Posterior vena cava (tissue), 2 donors: Measurements from ENCODE around the gene CSNK1E. TPM values are rescaled to one million over a fixed set of nuclear protein-coding genes. Genes with fewer than 3 reads are reported as not detected.
"Not testable (repeated sequence)": the region's sequence is repeated elsewhere in the genome, so short reads cannot be mapped to it uniquely, and the experiment has no call there.

Experiments
- DNase-seq: peaks from one replicate; pipeline ENCODE4 v3.0.0-alpha.2; 2020; ENCODE audit warnings: low spot score
- intact Hi-C, 2 donors: fragments of 100-400 bp; cut with DNase I; formaldehyde crosslinking; loops; one replicate each; pipeline versions ENCODE4 v1.14.1 to v1.14.2; 2022 to 2023
- long read RNA-seq, 2 donors: library from polyadenylated mRNA; unstranded; transcript quantifications; one replicate each; pipeline ENCODE4 v2.0.0, GENCODE V29; 2020 to 2021
- total RNA-seq, 2 donors: library from RNA; stranded (reverse); fragmentation: NEBNext Ultra II Directional; extraction: Animal tissue kit (Norgen Biotek cat#: 25700); gene quantifications; one replicate each; pipeline ENCODE4 v1.2.1, GENCODE V29; 2021
- donor health status: DM: yes; HTN: yes; CAD: no.
- donor health status: DM: yes; HTN: yes; CAD: no.

Gene CSNK1E
- 10 to 100 TPM; 70.1 to 88.6 TPM for total RNA-seq
- long read RNA-seq, donor 1, transcript CSNK1E-203 (11 exons, 2,791 nt): major isoform, 7 of 32 reads
- long read RNA-seq, donor 1, partial matches to known transcripts: 4 of 32 reads
- long read RNA-seq, donor 1, other reads (novel, unspliced or antisense): 19 of 32 reads
- long read RNA-seq, donor 2, transcript CSNK1E-203 (11 exons, 2,791 nt): major isoform, 5 of 26 reads
- long read RNA-seq, donor 2, partial matches to known transcripts: 11 of 26 reads
- long read RNA-seq, donor 2, other reads (novel, unspliced or antisense): 6 of 26 reads

DNA sequence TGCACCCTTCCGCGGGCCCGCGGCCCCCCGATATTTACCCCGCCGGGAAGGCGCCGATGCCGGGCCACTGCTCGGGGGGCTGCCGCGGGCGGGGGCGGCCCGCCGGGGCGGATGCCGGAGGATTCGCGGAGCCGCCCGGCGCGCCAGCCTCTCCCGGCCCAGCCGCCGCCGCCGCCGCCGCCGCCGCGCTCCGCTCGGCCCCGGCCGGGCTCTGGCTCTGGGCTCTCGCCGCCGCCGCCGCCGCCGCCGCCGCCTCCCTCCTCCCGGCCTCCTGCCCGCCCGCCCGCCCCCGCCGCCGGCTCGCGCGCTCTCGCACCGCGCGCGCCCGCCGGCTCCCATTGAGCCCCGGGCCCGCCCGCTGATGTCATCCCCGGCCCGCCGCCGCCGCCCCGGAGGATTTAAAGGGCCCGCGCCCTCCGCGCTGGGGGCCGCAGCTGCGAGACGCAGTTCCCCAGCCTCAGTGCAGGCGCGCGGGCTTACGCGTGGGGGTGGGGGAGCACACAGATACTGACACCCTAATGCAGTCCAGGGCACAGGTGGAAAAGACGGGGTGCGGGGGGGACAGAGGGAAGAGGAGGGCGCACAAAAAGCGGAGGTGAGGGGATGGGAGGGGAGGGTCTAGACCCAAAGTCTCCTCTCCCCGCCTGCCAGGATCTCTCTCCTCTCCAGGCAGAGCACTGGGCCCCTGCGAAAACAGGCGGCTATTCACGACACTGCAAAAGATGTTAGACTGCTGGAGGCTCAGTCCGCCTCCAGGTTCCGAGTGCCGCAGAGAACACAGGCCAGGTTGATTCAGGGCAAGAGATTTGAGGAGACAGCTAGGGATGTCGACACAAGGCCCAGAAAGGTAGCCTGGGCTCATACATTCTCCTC, at the start of gene CSNK1E:
CSNK1E (minus strand) TSS at position 312 of the 873 bp plus-strand sequence. CDS start 3,276 bp downstream, outside the sequence.
- intact Hi-C loops: loop anchor here in 1 of 2 donors (10.0 kb wide), 1 partner anchor 113 kb away; the partner anchor contains the start of gene MAFF
- DNase-seq: peak; percentile 93

DNA sequence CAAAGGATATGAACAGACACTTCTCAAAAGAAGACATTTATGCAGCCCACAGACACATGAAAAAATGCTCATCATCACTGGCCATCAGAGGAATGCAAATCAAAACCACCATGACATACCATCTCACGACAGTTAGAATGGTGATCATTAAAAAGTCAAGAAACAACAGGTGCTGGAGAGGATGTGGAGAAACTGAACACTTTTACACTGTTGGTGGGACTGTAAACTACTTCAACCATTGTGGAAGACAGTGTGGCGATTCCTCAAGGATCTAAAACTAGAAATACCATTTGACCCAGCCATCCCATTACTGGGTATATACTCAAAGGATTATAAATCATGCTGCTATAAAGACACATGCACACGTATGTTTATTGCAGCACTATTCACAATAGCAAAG, 48.6 kb upstream of the CSNK1E start:
- DNase-seq, intact Hi-C loops: not testable (repeated sequence)

DNA sequence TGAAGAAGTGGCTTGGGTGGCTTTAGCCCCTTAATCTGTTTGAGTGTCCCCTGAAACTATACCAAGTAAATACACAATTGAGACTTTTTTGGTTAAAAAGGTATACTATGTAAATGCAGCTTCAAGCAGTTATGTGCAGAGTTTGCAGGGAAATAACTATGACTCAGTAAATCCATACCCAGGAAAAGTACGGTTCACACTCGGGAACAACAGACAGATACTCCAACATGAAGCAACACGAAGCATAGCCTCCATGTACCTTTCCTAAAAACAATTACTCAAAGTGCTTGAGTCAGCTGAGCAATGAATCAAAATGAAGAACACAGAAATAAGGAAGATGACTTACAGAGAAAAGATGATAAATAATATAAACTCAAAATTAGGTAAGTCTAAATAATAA, 47.9 kb upstream of the CSNK1E start:
- intact Hi-C loops, DNase-seq: not testable (repeated sequence)

DNA sequence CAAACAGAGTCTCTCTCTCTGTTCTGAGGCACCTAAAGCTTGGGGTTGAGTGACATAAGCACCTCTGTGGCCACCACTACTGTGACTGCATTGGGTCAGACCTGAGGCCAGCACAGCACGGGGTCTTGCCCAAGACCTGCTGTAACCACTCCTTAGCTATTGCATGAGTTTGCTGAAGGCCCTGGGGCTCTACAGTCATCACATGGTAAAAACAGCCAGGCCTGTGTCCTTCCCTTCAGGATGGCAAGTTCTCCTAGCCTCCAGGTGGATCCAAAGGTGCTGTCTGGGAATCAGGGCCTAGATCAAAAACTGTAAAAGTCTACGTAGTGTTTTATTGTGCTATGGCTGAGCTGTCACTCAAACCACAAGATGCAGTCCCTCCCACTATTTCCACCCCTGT, 43.3 kb upstream of the CSNK1E start:
- DNase-seq, intact Hi-C loops: not testable (repeated sequence)

DNA sequence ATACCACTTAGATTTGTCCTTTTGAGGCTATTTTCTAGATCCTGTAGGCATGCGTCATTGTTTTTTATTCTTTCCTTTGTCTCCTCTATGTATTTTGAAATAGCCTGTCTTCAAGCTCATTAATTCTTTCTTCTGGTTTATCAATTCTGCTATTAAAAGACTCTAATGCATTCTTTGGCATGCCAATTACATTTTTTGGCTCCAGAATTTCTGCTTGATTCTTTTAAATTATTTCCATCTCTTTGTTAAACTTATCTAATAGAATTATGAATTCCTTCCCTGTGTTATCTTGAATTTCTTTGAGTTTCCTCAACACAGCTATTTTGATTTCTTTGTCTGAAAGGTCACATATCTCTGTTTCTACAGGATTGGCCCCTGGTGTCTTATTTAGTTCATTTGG, 42.6 kb upstream of the CSNK1E start:
- intact Hi-C loops: loop anchor here (10.0 kb wide), 2 partner anchors 95 to 285 kb away; no protein-coding TSS in a partner anchor
- not testable (repeated sequence) for DNase-seq

DNA sequence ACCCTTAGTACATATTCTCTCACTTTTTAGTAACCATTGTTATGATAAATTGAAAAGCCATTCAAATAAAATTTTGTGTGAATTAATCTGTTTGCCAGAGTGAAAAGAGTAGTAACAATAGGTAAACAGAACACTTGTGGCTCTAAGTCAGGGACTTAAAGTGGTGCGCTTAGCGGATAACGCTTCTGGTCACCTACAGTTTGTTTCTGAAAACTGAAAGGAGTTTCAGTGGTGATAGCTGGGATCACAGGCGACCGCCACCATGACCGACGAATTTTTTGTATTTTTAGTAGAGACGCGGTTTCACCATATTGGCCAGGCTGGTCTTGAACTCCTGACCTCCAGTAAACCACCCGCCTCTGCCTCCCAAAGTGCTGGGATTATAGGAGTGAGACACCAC, 40.7 kb upstream of the CSNK1E start:
- DNase-seq: not testable (repeated sequence)
- intact Hi-C loops: loop anchor here (10.0 kb wide), 2 partner anchors 93 to 283 kb away; no protein-coding TSS in a partner anchor

DNA sequence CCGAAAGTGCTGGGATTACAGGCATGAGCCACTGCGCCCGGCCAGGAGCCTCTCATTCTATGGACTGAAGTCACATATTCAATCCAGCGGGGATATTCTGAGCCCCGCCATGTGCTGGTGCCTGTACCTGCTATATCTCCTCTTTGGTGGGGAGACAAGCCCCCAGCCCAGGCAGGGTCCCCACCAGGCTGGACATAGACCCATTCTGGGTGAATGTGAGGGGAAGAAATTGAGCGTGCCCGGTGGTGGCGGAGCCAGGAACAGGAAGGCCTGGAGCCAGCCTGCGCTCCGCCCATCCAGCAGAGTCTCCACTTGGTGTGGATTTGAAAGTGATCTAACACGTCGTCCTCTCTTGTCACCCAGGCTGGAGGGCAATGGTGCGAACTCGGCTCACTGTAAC, 38.0 kb upstream of the CSNK1E start:
- DNase-seq: no peak
- intact Hi-C loops: loop anchor here (10.0 kb wide), 2 partner anchors 90 to 280 kb away; no protein-coding TSS in a partner anchor

DNA sequence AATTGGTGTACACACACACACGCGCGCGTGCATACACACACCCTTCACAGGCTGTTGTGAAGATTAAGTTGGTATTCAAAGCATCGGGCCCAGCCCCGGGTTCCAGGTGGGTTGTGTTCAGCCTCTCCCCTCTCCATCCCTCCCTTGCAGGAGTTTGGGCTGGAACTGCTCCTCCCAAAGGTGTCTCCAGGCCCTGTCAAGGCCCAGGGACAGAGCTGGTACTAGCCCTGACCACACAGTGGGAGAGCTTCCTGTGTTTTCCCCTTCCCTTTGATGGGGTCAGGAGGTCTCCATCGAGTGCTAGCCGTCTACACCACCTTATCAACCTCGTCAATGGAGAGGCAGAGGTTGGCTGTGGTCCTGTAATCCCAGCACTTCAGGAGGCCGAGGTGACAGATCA, 36.5 kb upstream of the CSNK1E start:
- DNase-seq: peak; percentile 75
- intact Hi-C loops: loop anchor here (5.0 to 10.0 kb wide), 3 partner anchors 89 to 279 kb away; partner anchors contain the start of gene BAIAP2L2 (in 1 of the 2)

DNA sequence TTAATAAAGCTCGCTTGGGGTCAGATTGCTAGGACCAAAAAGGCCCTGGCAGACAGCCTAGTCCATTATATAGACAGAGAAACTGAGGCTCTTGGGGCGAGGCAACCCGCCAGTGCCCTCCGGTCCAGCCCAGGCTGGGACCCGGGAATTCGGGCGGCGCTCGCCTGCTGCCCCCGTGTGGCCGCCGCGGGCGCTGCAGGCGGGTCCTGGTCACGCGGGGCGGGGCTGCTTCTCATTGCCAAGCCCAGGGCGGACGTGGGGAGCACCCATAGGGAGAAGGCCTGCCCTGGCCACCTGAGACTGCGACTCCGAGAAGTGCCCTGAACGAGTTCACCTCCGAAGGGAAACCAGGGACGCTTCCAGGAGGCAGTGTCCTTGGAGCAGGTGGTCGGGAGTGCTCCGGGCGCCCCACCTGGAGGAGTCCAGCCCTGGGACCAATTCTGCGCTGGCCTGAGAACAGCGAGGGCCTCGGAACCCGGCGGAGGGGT, 36.0 kb upstream of the CSNK1E start:
- intact Hi-C loops: loop anchor here (5.0 to 10.0 kb wide), 3 partner anchors 88 to 278 kb away; partner anchors contain the start of gene BAIAP2L2 (in 1 of the 2)
- DNase-seq: peak; percentile 89

DNA sequence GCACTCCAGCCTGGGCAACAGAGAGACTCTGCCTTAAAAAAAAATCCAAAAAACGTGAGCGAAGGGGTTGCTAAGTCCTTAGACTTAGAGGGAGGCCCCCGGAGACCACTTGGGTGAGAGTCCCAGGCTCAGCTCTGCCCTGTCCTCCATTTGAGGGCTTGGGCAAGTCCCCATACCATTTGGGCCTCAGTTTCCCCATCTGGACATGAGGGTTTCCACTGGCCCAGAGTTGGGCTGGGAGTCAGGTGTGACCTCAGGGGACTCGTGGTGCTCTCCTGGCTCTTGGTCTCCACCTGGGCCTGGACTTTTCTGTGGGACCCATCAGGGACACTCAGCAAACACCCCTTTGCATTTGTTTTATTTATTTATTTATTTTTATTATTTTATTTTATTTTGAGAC, 35.2 kb upstream of the CSNK1E start:
- no peak for DNase-seq
- intact Hi-C loops: loop anchor here (5.0 to 10.0 kb wide), 3 partner anchors 88 to 278 kb away; partner anchors contain the start of gene BAIAP2L2 (in 1 of the 2)

DNA sequence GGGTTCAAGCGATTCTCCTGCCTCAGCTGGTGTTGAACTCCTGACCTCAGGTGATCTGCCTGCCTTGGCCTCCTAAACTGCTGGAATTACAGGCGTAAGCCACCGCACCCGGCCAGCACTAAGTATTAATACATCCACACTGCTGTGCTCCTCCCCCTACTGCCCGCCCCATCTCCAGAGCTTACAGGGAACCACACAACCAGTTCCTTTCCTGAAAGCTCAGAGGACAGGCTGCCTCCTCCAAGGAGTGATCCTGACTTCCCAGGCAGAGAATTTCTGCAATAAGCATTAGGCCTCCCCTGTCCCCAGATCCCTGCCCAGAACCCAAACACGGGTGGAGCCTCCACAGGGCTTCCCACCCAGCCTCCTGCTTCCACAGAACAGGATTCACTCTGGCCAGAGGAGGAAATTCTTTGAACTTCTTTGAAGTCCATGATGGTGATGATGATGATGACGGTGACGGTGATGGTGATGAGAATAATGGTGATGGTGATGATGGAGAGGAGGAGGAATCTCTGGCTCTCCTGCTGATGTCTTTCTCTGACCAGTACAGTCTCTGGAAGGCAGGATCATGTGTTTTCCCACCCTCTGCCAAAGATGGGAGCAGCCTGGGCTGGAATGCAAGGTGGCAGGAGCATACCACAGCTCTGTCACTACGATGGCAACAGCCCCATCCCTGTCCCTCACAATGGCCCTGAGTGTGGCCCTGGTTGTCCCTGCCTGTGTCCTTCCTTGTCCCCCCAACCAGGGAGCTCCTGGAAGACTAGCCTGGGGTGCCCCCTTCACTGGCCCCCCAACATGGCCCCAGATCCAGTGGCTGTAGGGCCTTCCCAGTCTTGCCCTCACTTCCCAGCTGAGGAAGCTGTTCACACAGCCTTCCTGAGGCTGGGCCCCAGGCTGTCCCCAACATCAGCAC, 33.5 kb upstream of the CSNK1E start:
- DNase-seq: no peak
- intact Hi-C loops: loop anchor here (5.0 to 10.0 kb wide), 3 partner anchors 86 to 276 kb away; partner anchors contain the start of gene BAIAP2L2 (in 1 of the 2)

DNA sequence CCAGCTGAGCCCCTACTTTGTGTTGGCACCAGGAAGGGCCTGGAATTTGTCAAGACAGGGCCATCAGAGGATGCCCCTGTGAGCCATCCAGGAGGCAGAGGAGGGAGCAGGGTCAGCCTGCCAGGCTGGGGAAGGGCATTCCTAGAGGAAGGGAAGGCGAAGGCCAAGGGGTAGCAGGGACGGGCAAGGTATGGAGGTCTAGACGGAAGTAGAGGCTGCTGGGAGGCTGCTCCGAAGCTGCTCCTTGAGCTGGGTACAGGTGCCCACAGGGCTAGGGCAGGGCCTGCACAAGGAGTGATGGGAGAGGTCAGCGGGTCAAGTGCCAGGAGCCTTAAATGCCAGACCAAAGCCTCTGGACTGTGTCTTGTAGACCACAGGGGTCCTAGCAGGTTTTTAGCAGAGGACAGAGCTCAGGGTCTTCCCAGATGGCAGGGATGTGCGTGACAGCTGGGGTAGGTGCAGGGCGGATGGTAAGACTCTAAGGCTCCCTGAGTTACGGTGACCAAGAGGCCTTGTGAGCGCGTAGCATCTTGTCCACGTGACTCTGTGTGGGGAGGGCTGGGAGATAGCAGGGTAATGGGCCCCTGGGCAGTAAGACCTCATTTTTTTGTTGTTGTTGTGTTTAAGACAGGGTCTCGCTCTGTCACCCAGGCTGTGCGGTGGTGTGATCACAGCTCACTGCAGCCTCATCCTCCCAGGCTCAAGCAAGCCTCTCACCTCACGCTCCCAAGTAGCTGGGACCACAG, 31.7 kb upstream of the CSNK1E start:
- intact Hi-C loops: no loop called here
- DNase-seq: peak; percentile 58

DNA sequence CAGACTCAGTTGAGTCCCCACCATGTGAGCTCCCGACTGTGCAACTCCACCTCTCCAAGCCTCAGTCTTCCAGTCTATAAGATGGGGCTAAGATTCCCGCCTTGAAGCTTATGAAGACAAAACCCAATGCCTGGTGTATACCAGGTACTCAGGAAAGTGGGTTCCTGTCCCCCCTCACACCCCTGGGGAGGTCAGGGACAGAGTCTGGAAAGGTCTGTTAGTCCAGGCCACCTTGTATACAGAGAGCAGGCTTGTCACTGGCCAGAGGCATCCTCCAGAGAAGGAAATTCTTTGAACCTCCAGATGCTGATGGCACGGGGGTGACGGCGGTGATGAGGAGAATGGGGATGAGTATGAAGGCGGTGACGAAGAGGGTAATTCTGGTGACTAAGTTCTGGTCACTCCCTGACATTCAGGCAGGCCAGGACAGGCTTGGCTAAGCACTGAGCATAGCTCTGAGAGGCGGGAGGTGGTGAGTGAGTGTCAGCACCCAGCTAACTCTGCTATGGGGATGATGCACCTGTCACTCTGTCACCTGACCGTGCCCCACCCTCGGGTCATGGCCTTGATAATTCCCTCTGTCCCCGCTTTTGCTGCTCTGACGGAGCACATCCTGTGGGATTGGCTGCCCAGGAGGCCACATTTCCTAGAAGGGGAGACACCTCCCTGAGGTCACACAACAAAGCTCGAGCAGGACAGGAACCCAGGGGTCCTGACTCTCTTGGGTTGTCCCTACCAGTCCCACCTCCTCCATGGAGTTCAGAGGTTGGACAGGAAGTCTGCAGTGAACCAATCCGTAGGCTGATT, 30.9 kb upstream of the CSNK1E start:
- intact Hi-C loops: no loop called here
- DNase-seq: peak; percentile 46

DNA sequence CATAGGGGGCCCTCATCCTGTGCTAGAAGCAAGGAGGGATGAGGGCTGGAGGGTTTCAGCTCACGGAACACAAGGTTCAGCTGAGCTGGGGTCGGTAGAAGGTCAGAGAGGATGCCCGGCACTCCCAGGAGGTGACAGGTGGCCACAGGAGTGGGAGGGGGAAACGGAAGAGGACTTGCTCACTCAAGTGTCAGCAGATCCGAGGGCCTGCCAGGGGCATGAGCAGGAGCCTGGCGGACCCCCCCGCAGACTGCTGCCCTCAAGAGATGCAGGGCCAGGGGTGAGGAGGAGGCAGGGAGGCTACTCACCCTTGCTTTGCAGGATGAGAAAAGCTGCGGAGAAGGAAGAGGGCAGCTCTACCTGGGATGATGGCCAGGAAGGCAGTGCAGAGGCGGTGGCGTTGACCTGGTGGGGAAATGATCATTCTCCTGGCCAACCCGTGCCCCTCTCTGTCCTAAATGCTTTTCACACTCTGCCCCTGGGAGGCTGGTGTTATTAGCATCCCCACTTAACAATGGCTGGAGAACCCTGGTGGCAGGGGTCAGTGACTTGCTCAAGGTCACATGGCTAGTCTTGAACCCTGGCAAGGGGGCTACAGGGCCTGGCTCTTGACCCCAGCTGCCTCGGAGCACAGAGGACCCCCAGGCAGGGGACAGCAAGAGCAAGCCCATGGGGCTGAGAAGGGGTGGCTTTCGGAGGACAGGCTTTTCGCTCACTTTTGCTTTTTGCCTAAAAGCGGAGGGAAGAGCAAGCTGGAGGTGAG, 30.1 kb upstream of the CSNK1E start:
- DNase-seq: peak; percentile 68
- intact Hi-C loops: no loop called here

DNA sequence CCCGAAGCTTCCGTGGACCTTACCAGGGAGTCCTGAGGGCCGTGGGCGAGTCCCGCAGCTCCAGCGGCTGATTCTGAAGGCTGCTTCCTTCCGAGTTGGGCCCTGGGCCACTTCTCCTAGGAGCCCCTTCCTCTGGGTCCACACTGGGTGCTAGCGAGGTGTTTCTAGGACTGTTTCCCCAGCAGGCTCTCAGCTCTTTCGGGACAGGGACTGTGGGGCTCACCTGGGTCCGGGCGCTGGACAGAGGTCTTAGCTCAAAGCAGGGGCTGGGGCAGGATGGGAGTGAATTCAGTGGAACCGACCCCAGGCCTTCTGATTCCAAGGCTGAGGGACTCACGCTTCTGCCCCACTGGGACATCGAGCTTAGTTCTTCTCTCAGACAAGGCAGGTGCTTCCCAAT, 29.3 kb upstream of the CSNK1E start:
- DNase-seq: peak; percentile 56
- intact Hi-C loops: no loop called here

DNA sequence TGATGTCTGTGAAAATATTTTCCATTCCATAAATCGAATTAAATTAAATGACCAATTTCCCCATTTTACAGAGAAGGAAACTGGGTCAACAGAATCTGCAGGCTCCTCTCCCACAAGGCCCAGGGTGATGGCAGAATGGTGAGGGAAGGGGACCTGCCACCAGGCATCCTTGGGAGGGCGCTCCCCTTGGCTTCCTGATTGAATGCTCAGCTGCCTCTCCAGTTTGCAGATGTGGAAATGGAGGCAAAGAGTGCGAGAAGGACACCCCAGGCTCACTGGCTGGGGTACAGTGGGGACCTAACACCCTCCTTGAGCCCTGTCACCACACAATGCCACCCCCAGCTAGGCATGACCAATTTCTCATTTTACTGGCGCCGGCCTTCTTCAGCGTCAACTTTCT, 28.5 kb upstream of the CSNK1E start:
- intact Hi-C loops: no loop called here
- peak; percentile 45 for DNase-seq
